NB4 (cell line): Measurements from ENCODE around the gene RBPJ.

ENCODE experiments used
- DNase-seq: peaks from one replicate; pipeline ENCODE4 v3.0.0; 2010; ENCODE audit warnings: low read depth
- H3K4me3 ChIP-seq: one replicate; pipeline ENCODE4 v1.5.1; 2011; ENCODE audit warnings: mild to moderate bottlenecking, low read depth, low read length, moderate library complexity
- MYC ChIP-seq: IDR thresholded peaks from 2 replicates; pipeline ENCODE4 v1.6.1; 2011; ENCODE audit warnings: low read depth, low read length
- POLR2A ChIP-seq: IDR thresholded peaks from 2 replicates; pipeline ENCODE4 v1.6.1; 2011; ENCODE audit warnings: mild to moderate bottlenecking; ENCODE audit not compliant: insufficient read length; ENCODE audit errors: extremely low read depth
- TF ChIP-seq, protein P1 (sequence below): IDR thresholded peaks from one replicate; pipeline ENCODE4 v1.5.1; 2012; ENCODE audit warnings: low read depth, low read length
- TF ChIP-seq, protein P2 (sequence below): IDR thresholded peaks from 2 replicates; pipeline ENCODE4 v1.6.1; 2011; ENCODE audit warnings: low read depth, low read length

The RBPJ gene

DNA sequence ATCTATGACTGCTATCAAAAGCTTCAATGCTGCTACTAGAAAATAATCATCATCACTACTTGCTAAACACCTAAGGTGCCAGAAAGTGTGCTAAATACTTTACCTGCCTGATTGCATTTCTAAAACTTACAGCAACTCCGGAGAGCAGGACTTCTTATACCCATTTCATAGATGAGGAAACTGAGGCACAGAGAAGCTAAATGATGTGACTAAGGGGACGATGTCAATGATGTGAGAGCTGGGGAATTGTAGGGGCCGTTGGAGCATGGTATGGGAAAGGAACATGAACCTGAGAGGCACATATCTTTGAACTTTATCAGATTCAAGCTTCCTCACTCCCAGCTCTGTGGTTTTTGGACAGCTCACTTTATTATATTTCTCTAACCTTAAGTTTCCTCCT, 130.8 kb downstream of the RBPJ start:
- DNase-seq, result no peak
- no peak overlapping the region for H3K4me3 ChIP-seq

DNA sequence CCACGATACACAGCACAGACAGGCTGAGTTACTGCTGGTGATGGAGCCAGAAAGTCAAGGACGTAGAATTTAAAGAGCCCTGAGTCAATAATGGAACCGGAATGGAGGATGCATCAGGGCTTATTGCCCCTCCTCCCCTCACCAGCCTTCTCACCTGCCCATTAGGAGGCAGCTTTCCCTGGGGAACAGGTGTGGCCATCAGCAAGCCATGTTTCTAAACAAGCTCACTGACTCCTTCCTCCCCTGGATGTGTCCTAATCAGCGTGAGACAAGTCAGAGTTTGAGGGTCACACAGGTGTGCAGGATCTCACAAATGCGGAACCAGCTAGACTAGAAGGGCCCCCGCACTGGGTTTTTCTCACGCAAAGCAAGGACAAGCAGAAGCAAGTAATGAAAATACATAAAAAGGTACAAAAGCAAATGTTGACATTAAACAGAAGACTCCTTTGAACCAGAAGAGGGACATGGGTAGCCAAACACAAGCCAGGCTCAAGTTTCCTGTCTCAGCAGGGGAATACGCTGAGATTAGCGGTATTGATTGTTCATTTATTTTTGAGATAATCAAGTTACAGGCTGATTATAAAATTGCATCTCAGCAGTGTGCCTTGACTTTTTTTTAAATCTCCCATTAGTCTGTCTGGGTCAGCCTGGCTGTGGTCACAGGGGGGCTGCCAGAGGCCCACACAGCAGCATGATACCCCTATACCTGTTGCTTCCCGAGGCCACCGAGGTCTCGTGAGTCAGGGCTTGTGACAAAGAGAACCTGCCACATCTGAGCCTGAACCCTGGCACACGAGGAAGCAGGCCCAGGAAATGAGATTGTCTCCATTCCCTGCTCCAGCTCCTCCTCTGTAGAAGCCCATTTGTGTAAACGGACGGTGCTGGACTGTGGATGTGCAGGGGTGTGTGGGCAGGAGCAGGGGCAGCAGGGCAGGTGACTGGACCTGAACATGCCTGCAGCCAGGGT, 132.0 kb downstream of the RBPJ start:
- TF ChIP-seq MYC (no peak), POLR2A (no peak)
- TF ChIP-seq, protein P1, sequence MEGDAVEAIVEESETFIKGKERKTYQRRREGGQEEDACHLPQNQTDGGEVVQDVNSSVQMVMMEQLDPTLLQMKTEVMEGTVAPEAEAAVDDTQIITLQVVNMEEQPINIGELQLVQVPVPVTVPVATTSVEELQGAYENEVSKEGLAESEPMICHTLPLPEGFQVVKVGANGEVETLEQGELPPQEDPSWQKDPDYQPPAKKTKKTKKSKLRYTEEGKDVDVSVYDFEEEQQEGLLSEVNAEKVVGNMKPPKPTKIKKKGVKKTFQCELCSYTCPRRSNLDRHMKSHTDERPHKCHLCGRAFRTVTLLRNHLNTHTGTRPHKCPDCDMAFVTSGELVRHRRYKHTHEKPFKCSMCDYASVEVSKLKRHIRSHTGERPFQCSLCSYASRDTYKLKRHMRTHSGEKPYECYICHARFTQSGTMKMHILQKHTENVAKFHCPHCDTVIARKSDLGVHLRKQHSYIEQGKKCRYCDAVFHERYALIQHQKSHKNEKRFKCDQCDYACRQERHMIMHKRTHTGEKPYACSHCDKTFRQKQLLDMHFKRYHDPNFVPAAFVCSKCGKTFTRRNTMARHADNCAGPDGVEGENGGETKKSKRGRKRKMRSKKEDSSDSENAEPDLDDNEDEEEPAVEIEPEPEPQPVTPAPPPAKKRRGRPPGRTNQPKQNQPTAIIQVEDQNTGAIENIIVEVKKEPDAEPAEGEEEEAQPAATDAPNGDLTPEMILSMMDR, result no peak
- TF ChIP-seq, protein P2, sequence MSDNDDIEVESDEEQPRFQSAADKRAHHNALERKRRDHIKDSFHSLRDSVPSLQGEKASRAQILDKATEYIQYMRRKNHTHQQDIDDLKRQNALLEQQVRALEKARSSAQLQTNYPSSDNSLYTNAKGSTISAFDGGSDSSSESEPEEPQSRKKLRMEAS, result no peak
- DNase-seq, result no peak
- H3K4me3 ChIP-seq, result no peak overlapping the region

More for the DNA sequence above, 130.8 kb downstream of the RBPJ start:
- TF ChIP-seq MYC (no peak), POLR2A (no peak)
- TF ChIP-seq, protein P1, result no peak
- TF ChIP-seq, protein P2, result no peak

DNA sequence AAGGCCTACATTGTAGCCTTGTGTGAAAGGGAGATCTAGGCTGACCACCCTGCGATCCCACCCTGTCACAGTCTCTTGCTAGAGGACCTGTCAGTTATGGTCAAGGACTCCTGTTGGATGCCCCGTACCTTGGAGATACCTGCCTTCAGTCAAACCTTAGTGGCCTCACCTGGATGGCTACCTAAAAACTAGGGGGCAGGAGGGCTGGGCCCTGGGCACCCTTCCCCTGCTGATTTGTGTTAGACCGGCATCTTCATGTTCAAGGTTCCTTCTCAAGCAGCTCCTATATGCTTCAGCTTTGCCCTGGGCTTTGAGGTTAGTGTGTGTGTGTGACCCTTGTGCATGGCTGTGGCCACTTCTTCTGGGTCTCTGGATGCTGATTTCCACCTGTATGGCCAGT, 134.1 kb downstream of the RBPJ start:
- no peak for DNase-seq
- TF ChIP-seq, protein P2, result no peak
- TF ChIP-seq MYC, result no peak
- TF ChIP-seq POLR2A, result no peak
- TF ChIP-seq, protein P1, result no peak
- no peak overlapping the region for H3K4me3 ChIP-seq

GRCh38 chr4:26455571-26455970, 134.8 kb downstream of the RBPJ start:
- no peak for TF ChIP-seq MYC
- TF ChIP-seq, protein P2, result no peak
- no peak for DNase-seq
- no peak overlapping the region for H3K4me3 ChIP-seq

- TF ChIP-seq, protein P2, result no peak
- no peak for TF ChIP-seq POLR2A
- TF ChIP-seq MYC, result no peak
- no peak overlapping the region for H3K4me3 ChIP-seq
- no peak for DNase-seq
These were observed 136.6 kb downstream of the RBPJ start for GRCh38 chr4:26457412-26457811.

GRCh38 chr4:26458157-26458561, 137.3 kb downstream of the RBPJ start:
- peak; percentile 24 for DNase-seq
- no peak overlapping the region for H3K4me3 ChIP-seq

More at GRCh38 chr4:26458157-26458561, 137.3 kb downstream of the RBPJ start:
- TF ChIP-seq POLR2A, result no peak
- no peak for TF ChIP-seq MYC
- TF ChIP-seq, protein P1, result peak; percentile 17
- TF ChIP-seq, protein P2, result no peak
